GM18858 (cell line): ENCODE results near the gene MRPS15.
"Not testable (repeated sequence)": the region's sequence is repeated elsewhere in the genome, so short reads cannot be mapped to it uniquely, and the experiment has no call there.

Source experiments
- ATAC-seq: cut with Tn5 transposase; IDR thresholded peaks from one replicate; pipeline ENCODE4 v1.9.1; 2021; ENCODE audit not compliant: unreplicated experiment

Gene MRPS15

GRCh38 chr1:36486093-36486438 lies 21.9 kb upstream of the MRPS15 start:
- ATAC-seq = no peak

GRCh38 chr1:36484099-36484498 lies 19.9 kb upstream of the MRPS15 start:
- no peak for ATAC-seq

GRCh38 chr1:36482724-36483388 lies 18.7 kb upstream of the MRPS15 start, which contains the start of gene CSF3R:
CSF3R (minus strand) TSS chr1:36482913; CDS start chr1:36479496, 3,417 bp downstream.
- no peak for ATAC-seq

- ATAC-seq = no peak
These were observed 17.9 kb upstream of the MRPS15 start for GRCh38 chr1:36481771-36482723.

- ATAC-seq = no peak
These were observed 16.9 kb upstream of the MRPS15 start for GRCh38 chr1:36481091-36481490.

GRCh38 chr1:36480161-36480560 lies 16.0 kb upstream of the MRPS15 start:
- no peak for ATAC-seq

- no peak for ATAC-seq
These were observed 15.4 kb upstream of the MRPS15 start for GRCh38 chr1:36479505-36480051.

- ATAC-seq = not testable (repeated sequence)
These were observed 13.4 kb upstream of the MRPS15 start for GRCh38 chr1:36477615-36478014.

- no peak for ATAC-seq
These were observed 12.8 kb upstream of the MRPS15 start for GRCh38 chr1:36476945-36477344.

GRCh38 chr1:36475910-36476604 lies 11.9 kb upstream of the MRPS15 start:
- no peak for ATAC-seq

GRCh38 chr1:36475341-36475740 lies 11.2 kb upstream of the MRPS15 start:
- ATAC-seq = no peak

- ATAC-seq = no peak
These were observed 8.5 kb upstream of the MRPS15 start for GRCh38 chr1:36472656-36473055.

- ATAC-seq = no peak
These were observed 7.9 kb upstream of the MRPS15 start for GRCh38 chr1:36471830-36472641.

GRCh38 chr1:36469163-36469562 lies 5.0 kb upstream of the MRPS15 start:
- ATAC-seq = no peak

- no peak for ATAC-seq
These were observed 3.7 kb upstream of the MRPS15 start for GRCh38 chr1:36467700-36468455.

- ATAC-seq = no peak
These were observed 2.8 kb upstream of the MRPS15 start for GRCh38 chr1:36467027-36467410.

GRCh38 chr1:36466370-36467026 lies 2.3 kb upstream of the MRPS15 start:
- ATAC-seq = no peak

GRCh38 chr1:36465731-36466369 lies 1.7 kb upstream of the MRPS15 start:
- ATAC-seq = no peak
